ENCODE data around the gene RFX1.

Gene RFX1

DNA sequence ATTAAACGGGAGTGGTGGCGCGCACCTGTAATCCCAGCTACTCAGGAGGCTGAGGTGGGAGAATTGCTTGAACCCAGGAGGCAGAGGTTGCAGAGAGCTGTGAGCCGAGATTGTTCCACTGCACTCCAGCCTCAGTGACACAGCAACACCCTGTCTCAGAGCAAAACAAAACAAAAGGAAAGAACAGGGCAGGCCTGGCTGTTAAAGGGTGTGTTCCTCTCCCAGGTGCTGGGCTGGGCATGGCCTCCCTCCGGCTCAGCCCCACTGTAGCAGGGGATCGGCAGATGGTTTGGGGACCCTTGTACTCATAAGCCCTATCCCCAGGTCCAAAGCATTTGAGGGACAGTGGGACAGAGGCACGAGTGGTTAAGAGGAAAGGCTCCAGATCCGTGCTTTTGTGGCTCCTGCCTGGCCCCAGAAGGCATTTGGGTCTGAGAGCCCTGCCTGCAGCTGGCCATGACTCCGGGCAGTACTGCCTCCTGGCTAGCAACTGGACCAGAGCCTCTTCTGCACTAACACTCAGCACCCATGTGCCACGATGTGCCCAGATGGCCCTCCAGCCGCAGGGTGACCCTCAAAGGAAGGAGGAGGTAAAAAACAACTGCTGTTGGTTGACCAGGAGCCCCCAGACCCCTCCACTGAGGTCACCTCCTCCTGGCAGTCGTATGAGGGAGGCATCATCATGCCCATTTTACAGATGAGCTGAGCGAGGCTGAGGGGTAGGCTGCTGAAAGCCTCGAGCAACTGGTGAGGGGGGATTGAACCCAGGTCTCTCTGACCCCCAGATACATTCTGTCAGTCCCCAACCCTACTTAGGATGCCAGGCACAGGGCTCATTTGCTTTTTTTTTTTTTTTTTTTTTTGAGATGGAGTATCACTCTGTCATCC, 10.0 kb downstream of the RFX1 start:
- no peak overlapping the region for H3K9ac ChIP-seq (ENCODE audit: low read depth, low read length)
- H3K36me3 ChIP-seq (ENCODE audit: insufficient read depth, low read length), result no peaks in the 10 kb centered on the region
- no peaks in the 10 kb centered on the region for H3K4me1 ChIP-seq (ENCODE audit: insufficient read depth, low read length)
- H3K9me3 ChIP-seq (ENCODE audit: control insufficient read depth, insufficient read depth, low read length), result peaks cover 9% of the 10 kb centered on the region; the same call in 1 of the 2 replicates

DNA sequence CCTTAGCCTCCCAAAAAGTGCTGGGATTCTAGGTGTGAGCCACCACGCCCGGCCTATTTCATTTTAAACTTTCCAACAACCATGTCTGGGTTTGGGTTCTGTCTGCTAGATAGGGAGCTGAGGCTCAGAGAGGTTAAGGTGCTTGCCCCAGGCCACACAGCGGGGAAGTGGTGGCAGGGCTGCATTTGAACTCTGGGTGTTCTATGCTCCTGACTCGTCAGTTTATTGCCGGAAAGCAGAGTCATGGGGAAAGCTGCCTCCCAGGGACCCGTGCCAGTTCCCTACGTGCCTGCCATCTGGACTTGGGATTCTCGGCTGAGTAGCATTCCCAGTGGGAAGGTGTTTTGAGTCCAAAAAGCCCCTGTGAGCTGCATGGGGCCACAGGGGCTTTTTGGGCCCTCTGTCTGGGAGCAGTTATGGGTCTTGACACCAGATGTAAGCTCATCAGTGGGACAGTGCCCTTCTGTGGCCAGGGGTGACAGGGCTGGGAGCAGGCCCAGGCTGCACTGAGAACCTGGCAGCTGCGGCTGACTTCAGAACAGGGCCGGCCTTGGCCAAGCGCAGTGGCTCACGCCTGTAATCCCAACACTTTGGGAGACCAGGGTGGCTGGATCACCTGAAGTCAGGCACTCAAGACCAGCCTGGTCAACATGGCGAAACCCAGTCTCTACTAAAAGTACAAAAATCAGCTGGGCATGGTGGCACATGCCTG, 10.9 kb downstream of the RFX1 start:
- Histone ChIP-seq H3K4me1 (ENCODE audit: insufficient read depth, low read length) (no peaks in the 10 kb centered on the region), H3K36me3 (ENCODE audit: insufficient read depth, low read length) (no peaks in the 10 kb centered on the region), H3K9ac (ENCODE audit: low read depth, low read length) (no peak overlapping the region), H3K9me3 (ENCODE audit: control insufficient read depth, insufficient read depth, low read length) (peaks cover 9% of the 10 kb centered on the region; the same call in 1 of the 2 replicates)

DNA sequence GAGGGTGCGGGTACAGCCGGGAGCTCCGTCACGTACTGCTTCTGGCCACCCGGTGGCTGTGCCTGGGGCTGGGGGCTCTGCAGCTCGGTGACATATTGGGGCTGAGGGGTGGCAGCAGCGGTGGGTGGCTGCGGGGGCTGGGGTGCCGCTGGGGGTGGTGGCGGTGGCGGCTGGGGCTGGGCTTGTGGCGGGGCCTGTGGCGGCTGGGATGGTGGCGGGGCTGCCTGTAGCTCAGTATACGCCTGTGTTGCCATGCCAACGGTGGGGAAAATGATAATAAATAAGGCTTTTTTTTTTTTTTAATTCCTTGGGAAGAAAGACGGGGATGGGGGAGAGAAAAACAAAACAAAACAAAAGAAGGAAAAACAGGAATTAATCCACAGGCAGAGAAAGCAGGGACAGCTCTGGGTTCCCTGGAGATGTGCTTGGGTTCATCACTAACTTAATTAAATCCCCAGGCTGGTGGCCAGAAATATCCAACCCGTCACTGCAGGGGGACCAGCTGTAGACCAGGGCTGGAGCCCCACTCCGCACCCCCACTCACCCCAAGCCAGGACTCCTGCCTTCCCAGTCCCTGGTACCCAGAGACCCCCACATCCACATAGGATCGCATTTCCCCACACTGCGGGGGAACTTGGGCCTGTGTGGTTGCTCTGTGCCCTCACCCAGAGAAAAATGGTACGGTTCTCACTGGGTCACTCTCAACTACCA, 12.4 kb downstream of the RFX1 start:
- Histone ChIP-seq H3K4me1 (ENCODE audit: insufficient read depth, low read length) (peaks cover 13% of the 10 kb centered on the region), H3K36me3 (ENCODE audit: insufficient read depth, low read length) (no peaks in the 10 kb centered on the region), H3K9ac (ENCODE audit: low read depth, low read length) (no peak overlapping the region), H3K9me3 (ENCODE audit: control insufficient read depth, insufficient read depth, low read length) (peaks cover 3% of the 10 kb centered on the region; the same call in 1 of the 2 replicates)

DNA sequence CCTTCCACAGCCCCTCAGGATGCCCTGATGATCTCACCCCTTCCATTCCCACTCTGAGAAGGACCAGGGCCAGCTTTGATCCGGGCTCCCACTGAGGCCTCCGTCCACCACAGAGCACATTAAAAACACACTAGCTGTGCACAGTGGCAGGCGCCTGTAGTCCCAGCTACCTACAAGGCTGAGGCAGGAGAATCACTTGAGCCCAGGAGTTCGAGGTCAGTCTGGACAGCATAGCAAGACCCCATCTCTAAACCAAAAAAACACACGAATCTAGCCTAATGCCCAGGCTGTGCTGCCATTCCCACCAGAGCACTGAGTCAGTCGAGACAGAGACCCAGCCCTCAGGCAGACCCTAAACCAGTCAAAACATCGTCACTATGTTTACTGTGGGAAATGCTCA, 14.1 kb downstream of the RFX1 start:
- H3K36me3 ChIP-seq (ENCODE audit: insufficient read depth, low read length), result no peaks in the 10 kb centered on the region
- H3K9ac ChIP-seq (ENCODE audit: low read depth, low read length), result no peak overlapping the region
- H3K9me3 ChIP-seq (ENCODE audit: control insufficient read depth, insufficient read depth, low read length), result no peaks in the 10 kb centered on the region
- H3K4me1 ChIP-seq (ENCODE audit: insufficient read depth, low read length), result peaks cover 24% of the 10 kb centered on the region

DNA sequence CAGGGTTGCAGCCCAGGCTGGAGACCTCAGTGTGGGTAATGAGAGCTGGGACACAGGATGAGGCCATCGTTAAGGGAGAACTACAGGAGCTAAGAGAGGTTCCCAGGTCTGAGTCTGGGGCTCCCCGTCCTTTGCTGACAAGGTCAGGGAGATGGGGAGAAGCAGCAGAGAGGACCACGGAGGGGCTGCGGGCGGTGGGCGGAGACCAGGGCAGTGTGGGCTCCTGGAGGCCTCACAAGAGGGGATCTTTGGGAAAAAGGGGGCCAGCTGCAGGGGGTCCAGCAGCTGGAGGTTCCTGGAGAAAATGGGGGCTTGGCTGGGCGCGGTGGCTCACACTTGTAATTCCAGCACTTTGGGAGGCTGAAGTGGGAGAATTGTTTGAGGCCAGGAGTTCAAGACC, 16.0 kb downstream of the RFX1 start:
- peaks cover 39% of the 10 kb centered on the region for H3K4me1 ChIP-seq (ENCODE audit: insufficient read depth, low read length)
- no peaks in the 10 kb centered on the region for H3K36me3 ChIP-seq (ENCODE audit: insufficient read depth, low read length)
- no peaks in the 10 kb centered on the region for H3K9me3 ChIP-seq (ENCODE audit: control insufficient read depth, insufficient read depth, low read length)
- no peak overlapping the region for H3K9ac ChIP-seq (ENCODE audit: low read depth, low read length)

DNA sequence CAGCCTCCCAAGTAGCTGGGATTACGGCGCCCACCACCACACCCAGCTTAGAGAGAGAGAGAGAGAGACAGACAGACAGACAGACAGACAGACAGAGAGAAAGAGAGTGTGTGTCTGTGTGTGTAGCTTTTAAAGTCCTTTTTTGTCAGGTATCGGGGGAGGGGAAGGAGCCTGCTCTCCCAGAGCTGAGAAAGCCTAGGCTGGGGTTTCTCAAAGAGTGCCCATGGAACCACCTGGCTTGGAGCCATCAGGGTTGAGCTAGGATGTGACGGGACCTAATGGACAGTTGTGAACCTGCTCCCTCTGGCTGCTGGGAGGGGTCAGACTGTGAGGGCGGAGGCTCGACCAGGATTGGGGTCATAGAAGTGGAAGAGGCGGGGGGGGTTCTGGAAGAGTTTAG, 16.6 kb downstream of the RFX1 start:
- Histone ChIP-seq H3K9ac (ENCODE audit: low read depth, low read length) (no peak overlapping the region), H3K4me1 (ENCODE audit: insufficient read depth, low read length) (peaks cover 39% of the 10 kb centered on the region), H3K36me3 (ENCODE audit: insufficient read depth, low read length) (no peaks in the 10 kb centered on the region), H3K9me3 (ENCODE audit: control insufficient read depth, insufficient read depth, low read length) (no peaks in the 10 kb centered on the region)

DNA sequence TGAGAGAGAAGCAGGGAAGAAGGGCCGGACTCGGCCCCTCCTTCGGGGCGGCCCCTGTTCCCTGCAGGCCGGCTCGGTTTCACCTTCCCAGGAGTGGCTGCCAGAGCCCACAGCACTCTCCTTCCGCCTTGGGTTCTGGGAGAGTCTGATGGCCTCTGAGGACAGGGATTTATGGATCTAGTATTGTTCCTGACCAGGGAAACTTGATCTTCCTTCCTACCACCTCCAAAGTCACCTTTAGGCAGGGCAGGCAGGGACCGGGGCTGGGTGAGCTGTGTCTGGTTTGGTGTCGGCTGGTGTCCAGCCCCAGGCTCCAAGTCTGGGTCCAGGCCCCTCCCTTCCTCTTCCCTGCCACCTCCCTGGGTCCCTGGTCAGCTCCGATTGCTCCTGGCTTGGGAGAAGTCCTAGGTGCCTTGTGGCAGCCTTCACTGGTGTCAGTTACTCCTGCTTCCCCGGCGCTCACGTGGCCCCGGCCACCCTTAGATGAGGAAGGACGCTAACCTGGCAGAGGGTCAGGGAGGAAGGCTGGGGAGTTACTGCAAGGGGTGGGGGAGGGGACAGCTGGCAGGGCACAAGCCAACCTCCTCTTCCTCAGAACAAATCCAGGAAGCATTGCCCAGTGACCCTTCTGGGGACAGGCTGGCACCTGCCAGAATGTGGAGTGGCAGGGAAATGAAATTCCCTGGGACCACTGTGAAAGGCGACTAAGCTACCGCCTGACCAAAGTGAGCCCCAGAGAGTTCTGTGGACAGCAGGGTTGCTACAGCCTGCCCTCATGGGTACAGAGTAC, 18.8 kb downstream of the RFX1 start:
- no peaks in the 10 kb centered on the region for H3K9me3 ChIP-seq (ENCODE audit: control insufficient read depth, insufficient read depth, low read length)
- peak overlapping the region; percentile 24; the same call in 1 of the 2 replicates for H3K9ac ChIP-seq (ENCODE audit: low read depth, low read length)
- H3K4me1 ChIP-seq (ENCODE audit: insufficient read depth, low read length), result peaks cover 42% of the 10 kb centered on the region
- H3K36me3 ChIP-seq (ENCODE audit: insufficient read depth, low read length), result no peaks in the 10 kb centered on the region; the same call in 1 of the 2 replicates

DNA sequence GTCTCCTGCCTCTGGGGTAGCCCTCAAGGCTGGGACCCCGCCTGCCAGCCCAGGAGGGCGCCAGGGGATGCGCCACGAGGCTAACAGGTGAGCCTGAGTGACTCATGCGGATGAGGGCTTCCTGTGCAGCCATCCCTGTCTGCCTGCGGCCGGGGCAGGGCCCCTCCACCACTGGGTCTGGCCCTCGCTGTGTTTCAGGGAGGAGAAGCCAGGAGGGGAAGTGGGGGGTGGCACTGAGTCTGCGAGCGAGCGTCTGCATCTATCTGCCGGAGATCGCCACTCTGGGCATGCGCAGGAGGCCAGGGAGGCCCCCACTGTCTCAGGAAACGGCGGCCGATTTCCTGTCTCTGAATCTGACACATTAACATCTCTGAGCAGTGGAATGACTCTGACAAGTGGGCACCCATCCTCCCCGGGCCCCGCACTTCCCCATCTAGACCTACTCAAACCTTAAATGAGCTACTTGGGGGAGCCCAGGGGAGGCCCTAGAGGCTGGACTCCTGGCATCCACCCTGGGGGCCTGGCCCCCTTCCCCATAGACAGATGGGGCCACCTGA, 19.7 kb downstream of the RFX1 start:
- Histone ChIP-seq H3K4me1 (ENCODE audit: insufficient read depth, low read length) (peaks cover 42% of the 10 kb centered on the region), H3K36me3 (ENCODE audit: insufficient read depth, low read length) (no peaks in the 10 kb centered on the region; the same call in 1 of the 2 replicates), H3K9ac (ENCODE audit: low read depth, low read length) (peak overlapping the region; percentile 35), H3K9me3 (ENCODE audit: control insufficient read depth, insufficient read depth, low read length) (no peaks in the 10 kb centered on the region)

DNA sequence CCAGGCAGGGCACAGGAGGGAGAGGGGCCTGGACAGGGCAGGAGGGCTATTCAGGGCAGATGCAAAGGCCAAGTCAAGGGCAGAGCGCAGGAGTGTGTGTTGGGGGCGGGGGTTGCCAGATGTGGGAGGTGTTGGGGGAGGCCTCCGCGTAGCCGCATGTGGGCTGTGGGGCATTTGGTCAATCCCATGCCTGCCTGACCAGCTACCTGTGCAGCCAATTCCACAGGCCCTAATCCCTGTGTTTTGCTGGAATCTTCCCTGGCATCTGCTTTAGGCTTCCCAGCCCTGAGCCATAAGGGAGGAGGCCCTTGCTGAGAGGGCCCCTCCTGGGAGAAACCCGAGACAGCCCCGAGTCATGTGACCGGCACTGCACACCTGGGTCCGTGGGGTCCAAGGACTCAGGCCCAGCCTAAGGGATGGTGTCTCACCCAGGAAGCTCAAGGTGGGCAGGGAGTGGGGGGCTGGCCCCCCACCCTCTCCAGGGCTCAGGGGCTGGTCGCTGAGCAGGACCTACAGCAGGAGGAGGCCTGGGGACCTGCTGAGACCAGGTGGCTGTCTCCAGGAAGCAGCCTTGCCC, 20.3 kb downstream of the RFX1 start:
- Histone ChIP-seq H3K9ac (ENCODE audit: low read depth, low read length) (peak overlapping the region; percentile 35), H3K36me3 (ENCODE audit: insufficient read depth, low read length) (no peaks in the 10 kb centered on the region; the same call in 1 of the 2 replicates), H3K9me3 (ENCODE audit: control insufficient read depth, insufficient read depth, low read length) (no peaks in the 10 kb centered on the region), H3K4me1 (ENCODE audit: insufficient read depth, low read length) (peaks cover 42% of the 10 kb centered on the region)

DNA sequence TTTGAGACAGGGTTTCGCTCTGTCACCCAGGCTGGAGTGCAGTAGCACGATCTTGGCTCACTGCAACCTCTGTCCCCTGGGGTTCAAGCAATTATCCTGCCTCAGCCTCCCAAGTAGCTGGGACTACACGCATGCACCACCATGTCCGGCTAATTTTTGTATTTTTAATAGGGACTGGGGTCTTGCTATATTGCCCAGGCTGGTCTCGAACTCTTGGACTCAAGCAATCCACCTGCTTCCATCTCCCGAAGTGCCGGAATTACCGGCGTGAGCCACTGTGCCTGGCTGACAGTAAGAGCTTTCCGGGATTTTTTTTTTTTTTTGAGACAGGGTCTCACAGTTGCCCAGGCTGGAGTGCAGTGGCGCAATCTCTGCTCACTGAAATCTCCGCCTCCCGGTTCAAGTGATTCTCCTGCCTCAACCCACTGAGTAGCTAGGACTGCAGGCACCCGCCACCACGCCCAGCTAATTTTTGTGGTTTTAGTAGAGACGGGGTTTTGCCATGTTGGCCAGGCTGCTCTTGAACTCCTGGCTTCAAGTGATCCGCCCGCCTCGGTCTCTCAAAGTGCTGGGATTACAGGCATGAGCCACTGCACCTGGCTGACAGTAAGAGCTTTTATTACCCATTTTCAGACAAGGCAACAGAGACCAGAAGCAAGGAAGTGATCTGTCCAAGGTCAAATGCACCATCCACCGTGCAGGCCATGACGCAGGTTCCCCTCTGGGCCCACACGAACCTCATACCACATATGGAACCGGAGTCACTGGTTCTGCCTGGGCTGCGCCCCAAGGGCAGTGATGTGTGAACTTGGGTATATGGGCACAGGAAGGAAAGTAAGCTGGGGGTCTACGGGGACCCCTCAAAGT, 21.0 kb downstream of the RFX1 start:
- H3K9me3 ChIP-seq (ENCODE audit: control insufficient read depth, insufficient read depth, low read length), result no peaks in the 10 kb centered on the region
- H3K36me3 ChIP-seq (ENCODE audit: insufficient read depth, low read length), result no peaks in the 10 kb centered on the region; the same call in 1 of the 2 replicates
- no peak overlapping the region for H3K9ac ChIP-seq (ENCODE audit: low read depth, low read length)
- peaks cover 42% of the 10 kb centered on the region for H3K4me1 ChIP-seq (ENCODE audit: insufficient read depth, low read length)

DNA sequence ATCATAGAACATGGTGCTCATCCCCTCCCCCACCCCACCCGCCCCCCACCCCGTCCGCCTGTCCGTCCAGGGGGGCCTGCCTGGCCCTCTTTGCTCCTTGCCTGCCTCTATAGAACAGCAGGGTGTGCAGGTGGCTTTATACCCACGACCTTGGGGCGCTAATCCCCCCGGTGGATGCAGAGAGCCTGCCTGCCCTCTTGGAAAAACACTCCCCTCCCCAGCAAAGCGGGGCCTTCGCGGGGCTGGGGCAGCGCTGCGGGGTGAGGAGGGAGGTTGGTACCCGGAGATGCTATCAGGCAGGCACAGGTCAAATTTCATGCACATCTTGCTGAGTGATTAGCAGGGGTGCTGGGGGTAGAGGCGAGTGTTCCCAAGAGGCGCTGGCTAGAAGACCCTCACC, 21.9 kb downstream of the RFX1 start:
- Histone ChIP-seq H3K4me1 (ENCODE audit: insufficient read depth, low read length) (peaks cover 34% of the 10 kb centered on the region), H3K36me3 (ENCODE audit: insufficient read depth, low read length) (no peaks in the 10 kb centered on the region; the same call in 1 of the 2 replicates), H3K9ac (ENCODE audit: low read depth, low read length) (no peak overlapping the region), H3K9me3 (ENCODE audit: control insufficient read depth, insufficient read depth, low read length) (no peaks in the 10 kb centered on the region)

DNA sequence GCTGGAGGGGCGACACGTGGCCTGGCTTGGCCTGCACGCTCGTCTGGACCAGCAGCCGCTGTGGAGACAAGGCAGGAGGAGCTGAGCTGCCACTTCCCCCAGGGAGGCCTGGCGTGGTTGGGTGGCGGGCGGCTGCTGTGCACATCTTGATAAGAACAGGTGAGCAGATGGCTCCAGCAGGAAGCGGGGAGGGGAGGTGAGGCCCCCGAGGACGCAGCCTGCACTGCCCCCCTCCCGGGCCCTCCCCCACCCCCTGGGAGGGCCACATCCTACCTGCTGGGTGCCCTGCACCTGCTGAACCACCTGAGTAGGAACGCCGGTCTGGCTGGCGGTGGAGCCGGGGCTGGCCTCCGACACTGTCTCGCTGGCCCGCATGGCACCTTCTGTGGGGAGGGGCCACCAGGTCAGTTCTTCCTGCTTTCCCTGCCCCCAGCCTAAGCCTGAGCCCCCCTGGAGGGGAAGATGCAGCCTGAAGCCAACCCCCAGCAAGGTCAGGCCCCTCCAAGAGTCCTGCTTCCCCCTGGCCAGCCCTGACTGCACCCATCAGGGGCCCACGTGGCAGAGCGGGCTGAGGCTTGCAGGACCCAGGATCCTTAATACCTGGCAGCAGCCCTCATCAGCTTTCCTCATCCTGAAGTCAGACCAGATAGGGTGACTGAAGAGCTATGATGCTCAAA, 22.8 kb downstream of the RFX1 start:
- H3K4me1 ChIP-seq (ENCODE audit: insufficient read depth, low read length), result peaks cover 29% of the 10 kb centered on the region
- no peaks in the 10 kb centered on the region; the same call in 1 of the 2 replicates for H3K36me3 ChIP-seq (ENCODE audit: insufficient read depth, low read length)
- H3K9ac ChIP-seq (ENCODE audit: low read depth, low read length), result no peak overlapping the region
- H3K9me3 ChIP-seq (ENCODE audit: control insufficient read depth, insufficient read depth, low read length), result no peaks in the 10 kb centered on the region
